AG09309 (cell line): ENCODE results near the gene MRPL43.
A peak's percentile ranks its signal among the peaks of the same experiment; 100 is the strongest.

Source experiments
- DNase-seq: peaks from one replicate; pipeline ENCODE4 v3.0.0-alpha.2; 2010; ENCODE audit warnings: low read depth
- H3K4me3 ChIP-seq: 2 replicates; pipeline ENCODE4 v1.5.1; 2011; ENCODE audit warnings: mild to moderate bottlenecking, low read depth, low read length, moderate library complexity; ENCODE audit not compliant: control insufficient read depth
- TF ChIP-seq, protein P1 (sequence below): IDR thresholded peaks from 2 replicates; pipeline ENCODE4 v1.5.1; 2011; ENCODE audit warnings: mild to moderate bottlenecking, low read depth, low read length, inconsistent platforms; ENCODE audit not compliant: insufficient read depth, control insufficient read depth; ENCODE audit errors: missing control alignments

The MRPL43 gene

GRCh38 chr10:100970914-100971811 lies 16.1 kb downstream of the MRPL43 start:
- TF ChIP-seq, protein P1, sequence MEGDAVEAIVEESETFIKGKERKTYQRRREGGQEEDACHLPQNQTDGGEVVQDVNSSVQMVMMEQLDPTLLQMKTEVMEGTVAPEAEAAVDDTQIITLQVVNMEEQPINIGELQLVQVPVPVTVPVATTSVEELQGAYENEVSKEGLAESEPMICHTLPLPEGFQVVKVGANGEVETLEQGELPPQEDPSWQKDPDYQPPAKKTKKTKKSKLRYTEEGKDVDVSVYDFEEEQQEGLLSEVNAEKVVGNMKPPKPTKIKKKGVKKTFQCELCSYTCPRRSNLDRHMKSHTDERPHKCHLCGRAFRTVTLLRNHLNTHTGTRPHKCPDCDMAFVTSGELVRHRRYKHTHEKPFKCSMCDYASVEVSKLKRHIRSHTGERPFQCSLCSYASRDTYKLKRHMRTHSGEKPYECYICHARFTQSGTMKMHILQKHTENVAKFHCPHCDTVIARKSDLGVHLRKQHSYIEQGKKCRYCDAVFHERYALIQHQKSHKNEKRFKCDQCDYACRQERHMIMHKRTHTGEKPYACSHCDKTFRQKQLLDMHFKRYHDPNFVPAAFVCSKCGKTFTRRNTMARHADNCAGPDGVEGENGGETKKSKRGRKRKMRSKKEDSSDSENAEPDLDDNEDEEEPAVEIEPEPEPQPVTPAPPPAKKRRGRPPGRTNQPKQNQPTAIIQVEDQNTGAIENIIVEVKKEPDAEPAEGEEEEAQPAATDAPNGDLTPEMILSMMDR: no peak
- no peak for DNase-seq

GRCh38 chr10:100970076-100970913 lies 17.0 kb downstream of the MRPL43 start:
- no peak for DNase-seq
- TF ChIP-seq, protein P1: no peak
- no peak overlapping the region for H3K4me3 ChIP-seq

More at GRCh38 chr10:100970914-100971811, 16.1 kb downstream of the MRPL43 start:
- H3K4me3 ChIP-seq: no peak overlapping the region

DNA sequence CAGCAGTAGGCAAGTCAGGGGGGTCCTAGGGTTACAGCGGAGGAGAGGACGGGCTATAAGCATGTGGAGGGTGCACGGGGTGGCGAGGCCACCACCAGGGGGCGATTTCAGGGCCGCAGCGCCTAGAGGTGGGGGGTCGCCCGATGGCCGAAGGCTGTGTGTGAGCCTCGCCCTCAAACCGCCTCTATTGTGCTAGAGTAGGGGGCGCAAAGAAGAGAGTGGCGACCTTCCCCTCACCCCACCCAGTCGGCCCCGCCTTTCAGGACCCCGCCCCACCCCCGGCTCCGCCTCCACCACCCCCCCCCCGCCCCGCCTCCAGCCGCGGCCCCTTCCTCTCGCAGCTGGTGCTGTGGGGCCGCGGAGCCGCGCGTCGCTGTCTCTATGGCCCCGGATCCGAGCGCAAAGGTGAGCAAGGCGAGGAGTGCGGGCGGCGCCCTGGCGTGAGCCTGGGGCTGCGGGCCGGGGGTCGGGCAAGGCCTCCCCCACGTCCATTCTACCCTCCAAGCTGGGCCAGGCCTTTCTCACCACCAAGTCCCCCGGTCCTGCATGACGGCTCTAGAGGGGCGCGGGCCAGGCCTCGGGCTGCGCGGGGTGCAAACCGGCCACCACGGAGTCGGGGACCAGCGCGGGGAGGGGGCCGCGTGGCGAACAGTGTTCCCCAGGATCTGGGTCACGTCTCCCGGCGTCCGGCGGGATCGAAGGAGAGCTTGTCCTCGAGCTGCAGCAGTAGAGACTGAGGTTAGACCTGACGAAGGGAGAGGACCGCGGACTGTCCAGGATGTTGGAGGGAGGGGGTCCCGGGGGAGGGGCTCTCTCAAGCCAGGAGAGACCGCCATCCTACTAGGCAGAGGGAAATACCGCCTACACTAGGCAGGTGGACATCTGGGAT lies 17.9 kb downstream of the MRPL43 start, which contains the start of gene SEMA4G:
Gene SEMA4G, plus strand, starts transcription at position 318 of the 889 bp plus-strand sequence. CDS start 3,409 bp downstream, outside the sequence.
- peak within 1 kb of the TSS; percentile 45 for H3K4me3 ChIP-seq
- TF ChIP-seq, protein P1: peak; percentile 83
- no peak for DNase-seq

DNA sequence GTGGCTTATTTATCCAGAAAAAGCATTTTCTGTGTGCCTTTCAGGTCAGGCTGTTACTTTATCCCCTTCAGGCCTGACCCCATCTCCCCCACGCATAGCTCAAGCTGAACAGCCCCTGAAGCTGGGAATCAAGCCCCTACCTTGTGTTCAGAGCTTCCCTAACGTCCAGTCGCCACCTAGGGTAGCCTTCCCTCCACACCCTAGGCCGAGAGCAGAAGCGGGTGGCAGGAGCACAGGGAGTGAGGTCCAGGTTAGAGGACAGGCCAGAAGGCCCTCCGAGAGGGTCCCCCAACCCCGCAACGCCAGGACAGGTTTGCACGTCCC lies 18.5 kb downstream of the MRPL43 start:
- DNase-seq: no peak
- peak overlapping the region; percentile 45 for H3K4me3 ChIP-seq
- TF ChIP-seq, protein P1: no peak

GRCh38 chr10:100968062-100968736 lies 19.1 kb downstream of the MRPL43 start:
- DNase-seq: no peak
- no peak overlapping the region for H3K4me3 ChIP-seq
- TF ChIP-seq, protein P1: no peak
